ENCODE measurements around the gene UPF1.
"Not testable (repeated sequence)": the region's sequence is repeated elsewhere in the genome, so short reads cannot be mapped to it uniquely, and the experiment has no call there.

Gene UPF1

DNA sequence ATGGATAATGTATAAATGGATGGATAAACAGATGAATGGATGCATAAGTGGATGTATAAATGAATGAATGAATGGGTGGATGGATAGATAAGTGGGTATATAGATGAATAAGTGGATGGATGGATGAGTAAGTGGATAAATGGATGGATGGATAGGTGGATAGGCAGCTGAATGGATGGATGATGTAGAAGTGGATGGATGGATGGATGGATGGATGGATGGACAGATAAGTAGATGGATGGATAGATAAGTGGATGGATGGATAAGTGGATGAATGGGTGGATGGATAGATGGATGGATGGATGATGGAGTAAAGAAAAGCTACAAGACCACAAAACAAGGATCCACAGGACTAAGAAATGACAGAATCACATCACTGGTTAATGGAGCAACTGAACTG is 31.7 kb upstream of the UPF1 start:
- no peak for DNase-seq

DNA sequence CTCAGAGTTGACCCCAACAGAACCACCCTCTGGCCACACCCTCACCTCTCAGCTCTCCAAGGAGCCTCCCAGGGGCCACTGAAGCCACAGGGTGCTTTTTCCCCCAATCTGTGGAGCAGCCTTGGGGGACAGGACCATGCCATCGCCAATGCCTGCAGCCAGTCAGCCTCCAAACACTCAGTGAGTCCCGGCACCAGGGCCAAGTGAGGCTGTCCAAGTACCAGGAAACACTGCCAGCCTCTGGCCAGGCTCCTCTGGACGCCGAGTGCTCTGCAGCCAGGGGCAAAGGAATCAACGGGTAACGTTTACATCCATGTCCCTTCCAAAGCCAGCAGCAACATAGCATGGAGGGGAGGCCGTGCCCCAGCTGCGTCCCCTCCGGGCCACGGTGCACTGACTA is 31.1 kb upstream of the UPF1 start:
- no peak for DNase-seq

DNA sequence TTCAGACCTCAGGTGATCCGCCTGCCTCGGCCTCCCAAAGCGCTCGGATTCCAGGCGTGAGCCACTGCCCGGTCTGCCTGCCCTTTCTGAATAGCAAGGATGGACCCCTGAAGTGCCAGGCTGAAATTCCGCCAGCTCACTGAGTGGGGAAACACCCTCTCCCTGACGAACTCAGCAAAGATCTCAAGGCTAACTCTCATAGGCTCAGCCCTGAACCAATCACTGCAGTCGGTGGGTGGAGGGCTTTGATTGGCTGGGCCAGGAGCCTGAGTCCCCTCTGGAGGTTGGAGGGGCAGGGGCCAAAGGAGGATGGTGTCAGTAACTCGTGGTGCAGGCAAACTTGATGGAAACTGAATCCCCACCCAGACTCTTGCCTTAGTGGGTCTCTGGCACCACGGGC is 29.4 kb upstream of the UPF1 start:
- DNase-seq, result no peak

DNA sequence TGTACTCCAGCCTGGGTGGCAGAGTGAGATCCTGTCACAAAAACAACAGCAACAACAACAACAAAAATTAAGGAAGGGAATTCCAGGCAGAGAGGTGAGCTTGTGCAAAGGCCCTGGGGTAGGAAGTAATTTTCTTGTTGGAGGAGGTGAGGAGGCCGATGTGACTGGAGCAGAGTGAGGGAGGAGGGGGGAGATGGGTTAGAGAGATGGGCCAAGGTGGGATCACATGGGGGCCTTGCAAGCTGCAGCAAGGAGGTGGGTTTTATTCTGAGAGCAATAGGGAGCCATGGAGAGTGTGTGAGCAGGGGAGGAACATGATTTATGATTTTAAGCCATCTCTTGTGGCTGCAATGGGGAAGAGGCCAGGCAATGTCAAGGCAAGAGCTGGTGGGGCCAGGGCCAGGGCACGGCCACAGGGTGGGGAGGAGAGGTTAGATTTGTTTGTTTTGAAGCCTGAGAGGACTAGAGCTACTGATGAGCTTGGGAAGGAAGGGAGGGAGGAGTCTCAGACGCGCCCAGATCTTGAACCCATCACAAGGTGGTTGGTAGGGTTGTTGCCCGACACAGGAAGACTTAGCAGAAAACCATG is 28.1 kb upstream of the UPF1 start:
- DNase-seq, result no peak

DNA sequence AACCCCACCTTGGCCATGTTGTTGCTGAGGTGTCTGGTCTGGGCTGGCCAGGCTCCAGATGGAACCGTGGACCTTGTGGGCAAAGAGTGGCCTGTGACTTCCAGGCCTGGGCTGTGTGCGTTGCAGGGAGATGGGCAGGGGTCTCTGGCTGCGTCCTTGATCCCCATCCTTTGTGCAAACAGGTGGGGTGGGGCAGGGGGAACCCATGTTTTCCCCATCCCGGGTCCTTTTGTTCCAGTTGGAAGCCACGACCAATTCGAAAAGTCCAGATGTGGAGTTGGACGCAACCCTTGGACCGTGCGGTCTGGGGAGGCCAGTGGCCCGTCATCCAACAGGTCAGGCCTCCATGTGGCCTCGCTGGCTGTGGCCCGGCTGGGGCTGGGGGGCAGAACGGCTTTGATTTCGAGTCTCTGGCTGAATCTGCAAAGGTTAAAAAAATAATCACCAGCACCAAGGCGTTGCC is 27.6 kb upstream of the UPF1 start:
- no peak for DNase-seq

DNA sequence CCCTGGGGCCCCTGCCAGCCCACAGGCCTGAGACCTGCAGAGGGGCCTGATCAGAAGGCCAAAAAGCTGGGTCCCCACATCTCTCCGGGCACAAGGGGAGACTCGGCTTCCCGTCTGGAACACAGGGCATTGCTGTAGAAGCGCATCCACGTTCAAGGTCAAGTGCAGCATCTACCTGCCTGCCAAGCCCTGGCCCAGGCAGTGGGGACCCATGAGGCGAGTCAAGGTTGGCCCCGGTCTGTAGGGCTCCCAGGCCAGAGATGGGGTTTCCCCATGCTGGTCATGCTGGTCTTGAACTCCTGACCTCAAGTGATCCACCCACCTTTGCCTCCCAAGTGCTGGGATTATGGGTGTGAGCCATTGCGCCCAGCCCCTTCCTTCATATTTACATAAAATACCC is 27.1 kb upstream of the UPF1 start:
- DNase-seq, result no peak

DNA sequence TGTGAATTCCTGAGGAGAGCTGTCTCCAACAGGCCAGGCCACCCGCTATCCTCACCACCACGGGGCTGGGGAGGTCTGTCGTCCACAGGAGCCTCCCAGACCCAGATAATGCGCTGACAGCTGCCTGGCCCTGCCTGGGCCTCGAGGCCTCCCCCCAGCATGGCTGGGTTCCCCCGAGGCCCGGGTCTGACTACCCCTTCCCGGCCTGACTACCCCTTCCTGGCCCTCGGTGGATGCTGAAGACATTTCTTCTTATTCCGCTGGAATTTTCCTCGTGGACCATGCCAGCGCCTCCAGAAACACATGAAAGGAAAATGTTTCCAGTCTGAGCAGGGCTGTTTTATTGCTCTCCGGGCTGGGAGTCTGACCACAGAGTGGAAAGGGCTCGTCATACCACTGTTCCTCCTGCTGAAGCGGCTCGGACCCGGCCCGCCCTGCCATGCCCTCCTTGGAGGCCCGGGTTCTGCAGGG is 23.9 kb upstream of the UPF1 start:
- DNase-seq, result no peak

DNA sequence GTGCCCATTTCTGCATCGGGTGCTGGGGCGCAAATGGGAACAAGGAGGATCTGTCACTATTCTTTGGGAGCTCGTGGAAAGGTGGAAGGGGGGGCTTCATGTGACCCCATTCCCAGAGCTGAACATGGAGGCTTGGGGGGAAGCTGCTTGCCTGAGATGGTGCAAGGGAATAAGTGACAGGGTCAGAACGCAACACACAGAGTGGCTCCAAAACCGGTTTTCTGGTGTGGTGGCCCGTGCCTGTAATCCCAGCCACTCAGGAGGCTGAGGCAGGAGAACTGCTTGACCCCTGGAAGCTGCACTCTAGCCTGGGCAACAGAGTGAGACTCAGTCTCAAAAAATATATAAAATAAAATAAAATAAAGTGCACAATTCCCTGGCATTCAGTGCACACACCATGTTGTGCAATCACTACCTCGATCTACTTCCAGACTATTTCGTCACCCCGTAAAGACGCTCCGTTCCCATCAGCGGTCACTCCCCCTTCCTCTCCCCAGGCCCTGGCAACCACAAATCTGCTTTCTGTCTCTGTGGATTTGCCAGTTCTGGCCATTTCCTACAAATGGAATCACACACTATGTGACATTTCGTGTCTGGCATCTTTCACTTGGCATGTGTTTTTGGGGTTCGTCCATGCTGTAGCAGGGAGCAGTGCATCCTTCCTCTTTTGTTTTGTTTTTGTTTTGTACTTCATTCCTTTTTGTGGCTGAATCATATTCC is 22.4 kb upstream of the UPF1 start:
- peak; percentile 73 for DNase-seq

DNA sequence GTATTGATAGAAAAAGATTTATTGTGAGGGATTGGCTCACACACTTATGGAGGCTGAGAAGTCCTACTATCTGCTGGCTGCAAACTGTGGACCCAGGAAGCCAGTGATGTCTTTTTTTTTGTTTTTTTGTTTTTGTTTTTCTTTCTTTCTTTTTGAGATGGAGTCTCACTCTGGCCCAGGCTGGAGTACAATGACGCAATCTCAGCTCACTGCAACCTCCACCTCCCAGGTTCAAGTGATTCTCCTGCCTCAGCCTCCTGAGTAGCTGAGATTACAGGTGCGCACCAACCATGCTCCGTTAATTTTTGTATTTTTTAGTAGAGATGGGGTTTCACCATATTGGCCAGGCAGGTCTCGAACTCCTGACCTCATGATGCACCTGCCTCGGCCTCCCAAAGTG is 20.1 kb upstream of the UPF1 start:
- not testable (repeated sequence) for DNase-seq

DNA sequence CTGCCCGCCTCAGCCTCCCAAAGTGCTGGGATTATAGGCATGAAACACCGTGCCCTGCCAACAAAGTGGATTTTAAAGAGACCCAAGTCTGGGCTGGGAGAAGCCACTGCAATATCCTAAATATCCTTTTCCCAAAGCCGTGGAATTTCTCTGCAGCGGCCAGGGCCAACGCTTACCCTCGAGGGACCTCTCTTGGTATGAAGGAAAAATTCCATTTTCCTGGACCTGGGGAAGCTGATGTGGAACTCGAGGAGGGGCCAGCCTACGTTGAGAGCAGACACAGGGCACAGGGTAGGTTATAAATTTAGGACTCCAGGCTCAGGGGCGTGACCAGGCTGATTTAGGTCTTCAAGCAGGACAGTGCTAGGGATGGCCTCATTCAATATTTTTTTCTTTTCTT is 17.7 kb upstream of the UPF1 start:
- no peak for DNase-seq

DNA sequence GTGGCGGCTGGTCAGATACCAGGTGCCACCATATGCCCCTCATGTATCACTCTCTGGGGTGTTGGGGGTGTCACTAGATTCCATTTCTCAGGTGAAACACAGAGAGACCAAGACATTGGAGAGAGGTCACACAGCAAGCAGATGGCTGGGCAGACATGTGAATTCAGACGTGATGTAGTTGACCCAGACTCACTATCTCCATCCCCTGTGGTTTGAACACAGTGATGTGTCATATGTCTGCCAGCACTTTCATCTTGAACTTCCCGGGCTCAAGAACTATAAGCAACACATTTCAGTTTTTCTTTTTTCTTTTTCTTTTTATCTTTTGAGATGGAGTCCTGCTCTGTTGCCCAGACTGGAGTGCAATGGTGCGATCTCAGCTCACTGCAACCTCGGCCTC is 16.1 kb upstream of the UPF1 start:
- no peak for DNase-seq

DNA sequence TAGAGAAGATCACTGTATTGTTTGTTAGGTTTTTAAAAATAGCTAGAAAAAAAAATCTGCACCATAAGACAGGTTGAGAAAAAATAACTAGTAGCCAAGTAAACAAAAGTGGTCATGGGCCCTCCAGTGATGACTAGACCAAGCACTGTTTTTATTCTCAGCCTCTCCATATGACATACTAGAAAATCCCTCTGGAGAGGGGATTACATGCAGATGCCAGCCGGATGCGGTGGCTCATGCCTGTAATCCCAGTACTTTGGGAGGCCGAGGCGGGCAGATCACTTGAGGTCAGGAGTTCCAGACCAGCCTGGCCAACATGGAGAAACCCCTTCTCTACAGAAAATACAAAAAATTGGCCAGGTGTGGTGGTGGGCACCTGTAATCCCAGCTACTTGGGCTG is 15.1 kb upstream of the UPF1 start:
- not testable (repeated sequence) for DNase-seq

DNA sequence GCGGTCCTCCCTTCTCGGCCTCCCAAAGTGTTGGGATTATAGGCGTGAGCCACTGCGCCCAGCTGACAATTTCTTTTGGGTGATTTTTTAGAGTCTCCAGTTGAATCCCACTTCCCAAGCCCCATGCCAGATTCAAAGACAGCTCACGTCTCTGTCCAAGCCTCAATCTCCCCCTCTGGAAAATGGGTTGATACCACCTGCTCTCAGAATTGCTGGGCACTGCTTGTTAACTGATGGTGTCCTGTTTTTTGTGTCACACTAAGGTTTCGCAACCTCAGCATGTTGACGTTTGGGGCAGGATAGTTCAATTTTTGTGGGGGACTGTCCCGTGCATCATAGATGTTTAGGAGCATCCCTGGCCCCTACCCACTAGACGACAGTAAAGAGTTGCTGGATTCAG is 14.2 kb upstream of the UPF1 start:
- no peak for DNase-seq

DNA sequence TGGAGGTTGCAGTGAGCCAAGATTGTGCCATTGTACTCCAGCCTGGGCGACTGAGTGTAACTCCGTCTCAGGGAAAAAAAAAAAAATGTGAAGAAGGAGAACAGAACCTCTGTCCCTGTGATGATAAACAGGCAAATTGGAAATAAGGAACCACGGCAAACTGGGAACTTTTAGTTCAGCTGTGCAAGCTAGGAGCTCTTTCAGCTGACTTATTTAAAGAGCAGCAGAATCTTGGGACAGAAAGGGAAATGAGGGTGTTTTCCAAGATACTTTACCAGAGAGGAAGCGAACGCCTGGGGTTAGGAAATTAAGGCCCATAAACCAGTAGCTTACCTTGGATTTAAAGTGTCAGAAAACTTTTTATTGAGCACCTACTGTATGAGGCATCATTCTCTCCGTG is 3.0 kb upstream of the UPF1 start:
- no peak for DNase-seq

DNA sequence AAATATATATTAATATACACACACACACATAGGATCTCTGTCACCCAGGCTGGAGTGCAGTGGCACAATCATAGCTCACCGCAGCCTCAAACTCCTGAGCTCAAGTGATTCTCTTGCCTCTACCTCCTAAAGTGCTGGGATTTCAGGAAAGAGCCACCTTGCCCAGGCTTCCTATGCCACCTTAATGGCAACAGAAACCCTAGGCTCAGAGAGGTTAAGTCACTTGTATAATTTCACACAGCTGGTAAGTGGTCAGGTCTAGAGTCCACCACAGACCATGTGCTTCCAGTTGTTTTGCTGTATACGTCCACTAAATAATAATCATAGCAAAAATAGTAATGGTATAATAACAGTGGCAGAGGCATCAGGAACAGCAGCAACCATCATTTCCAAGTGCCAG is 1.3 kb upstream of the UPF1 start:
- DNase-seq, result no peak

DNA sequence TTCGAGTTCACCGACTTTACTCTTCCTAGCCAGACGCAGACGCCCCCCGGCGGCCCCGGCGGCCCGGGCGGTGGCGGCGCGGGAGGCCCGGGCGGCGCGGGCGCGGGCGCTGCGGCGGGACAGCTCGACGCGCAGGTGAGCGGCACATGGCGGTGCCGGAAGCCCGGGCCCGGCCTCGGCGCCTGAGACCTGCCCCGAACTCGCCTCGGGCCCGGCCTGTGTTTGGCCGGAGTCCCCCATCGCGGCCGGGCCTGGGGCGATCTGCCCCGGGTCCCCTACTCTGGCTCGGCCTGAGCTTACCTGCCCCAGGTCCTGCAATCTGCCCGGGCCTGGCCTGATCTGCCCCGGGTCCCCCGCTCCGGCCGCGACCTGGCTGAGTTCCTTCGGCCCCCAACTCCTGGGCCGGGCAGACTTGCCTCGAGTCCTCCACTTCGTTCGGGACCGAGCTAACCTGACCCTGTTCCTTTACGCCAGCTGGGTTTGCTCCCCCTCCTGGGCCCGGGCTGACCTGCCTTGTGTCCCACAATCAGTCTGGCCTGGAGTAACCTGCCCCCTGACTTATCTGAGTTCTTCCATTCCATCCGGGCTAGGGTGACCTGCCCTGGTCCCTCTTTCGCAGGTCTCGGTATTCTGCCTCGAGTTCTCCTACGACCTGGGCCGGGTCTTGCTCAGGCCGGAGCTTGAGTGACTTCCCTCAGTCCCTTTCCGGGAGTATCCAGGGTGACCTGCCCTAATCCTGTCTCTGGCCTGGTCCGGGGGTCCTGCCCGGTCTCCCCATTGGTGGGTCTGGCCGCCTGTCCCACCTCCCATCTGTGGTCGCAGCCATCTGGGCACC is 764 bp downstream of the UPF1 start:
- peak; percentile 50 for DNase-seq

DNA sequence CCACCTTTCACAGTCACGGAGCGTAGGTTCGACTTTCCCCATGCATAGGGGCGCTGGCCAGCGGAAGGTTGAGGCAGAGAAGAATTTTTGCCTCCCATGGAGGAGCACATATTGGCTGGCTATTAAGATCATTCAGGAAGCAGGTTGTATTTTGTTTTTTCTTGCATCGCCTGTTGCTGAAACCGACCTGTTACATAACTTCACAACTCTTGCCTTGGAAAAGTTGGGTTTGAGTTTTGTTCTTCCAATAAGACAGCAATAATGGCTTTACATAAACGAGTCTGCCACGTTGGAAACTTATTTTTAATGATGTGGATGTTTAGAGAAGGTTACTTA is 1.4 kb downstream of the UPF1 start:
- DNase-seq, result no peak

DNA sequence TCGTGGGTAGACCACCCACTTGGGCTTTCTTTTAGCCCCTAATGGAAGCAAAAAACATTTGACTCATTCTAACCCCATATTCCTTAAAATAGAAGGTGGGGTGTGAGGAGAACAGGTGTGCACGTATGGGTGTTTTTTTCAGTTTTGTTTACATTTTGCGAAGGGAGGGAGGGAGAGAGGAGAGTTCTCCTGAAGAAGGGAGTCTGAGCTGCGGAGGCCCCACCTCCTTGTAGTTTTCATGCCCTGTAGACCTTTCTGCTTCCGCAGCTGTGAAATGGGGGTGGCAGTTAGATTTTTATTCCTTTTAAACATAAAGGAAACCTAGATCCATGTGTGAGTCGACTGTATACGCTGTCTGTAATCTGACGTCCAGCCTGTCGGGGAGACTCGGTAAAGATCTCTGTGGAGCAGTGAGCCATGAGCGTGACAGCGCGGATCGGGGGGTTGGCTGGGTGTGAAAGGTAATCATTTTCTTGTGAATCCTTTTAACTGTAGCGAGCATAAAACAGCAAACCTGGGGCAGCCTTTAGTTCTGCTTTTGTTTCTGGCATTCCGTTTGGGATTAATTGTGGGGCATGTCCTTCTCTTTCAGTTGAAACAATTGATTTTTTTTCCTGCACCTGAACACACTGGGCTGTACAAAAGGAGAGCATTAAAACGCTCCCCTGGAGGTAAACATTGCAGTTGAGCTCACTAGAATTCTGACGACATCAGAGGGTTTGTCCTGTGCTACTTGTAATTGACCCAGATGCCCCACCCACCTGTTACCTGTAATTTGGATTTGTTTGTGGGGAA is 2.3 kb downstream of the UPF1 start:
- DNase-seq, result no peak

DNA sequence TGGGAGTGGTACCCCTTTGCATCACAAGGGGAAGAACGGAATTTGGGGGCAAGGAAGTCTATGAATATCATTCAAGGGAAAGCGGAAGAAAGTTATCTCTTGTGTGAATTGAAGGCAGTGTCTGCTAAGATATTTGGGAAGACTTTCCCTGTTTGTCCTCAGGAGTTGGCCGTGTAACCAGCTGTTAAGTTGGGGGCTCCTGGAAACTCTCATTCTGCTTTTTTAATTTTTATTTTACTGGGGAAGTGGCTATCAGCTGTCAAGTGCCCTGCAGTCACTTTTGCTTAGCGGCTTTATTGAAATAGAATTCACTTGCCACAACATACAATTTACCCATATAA is 2.9 kb downstream of the UPF1 start:
- no peak for DNase-seq

DNA sequence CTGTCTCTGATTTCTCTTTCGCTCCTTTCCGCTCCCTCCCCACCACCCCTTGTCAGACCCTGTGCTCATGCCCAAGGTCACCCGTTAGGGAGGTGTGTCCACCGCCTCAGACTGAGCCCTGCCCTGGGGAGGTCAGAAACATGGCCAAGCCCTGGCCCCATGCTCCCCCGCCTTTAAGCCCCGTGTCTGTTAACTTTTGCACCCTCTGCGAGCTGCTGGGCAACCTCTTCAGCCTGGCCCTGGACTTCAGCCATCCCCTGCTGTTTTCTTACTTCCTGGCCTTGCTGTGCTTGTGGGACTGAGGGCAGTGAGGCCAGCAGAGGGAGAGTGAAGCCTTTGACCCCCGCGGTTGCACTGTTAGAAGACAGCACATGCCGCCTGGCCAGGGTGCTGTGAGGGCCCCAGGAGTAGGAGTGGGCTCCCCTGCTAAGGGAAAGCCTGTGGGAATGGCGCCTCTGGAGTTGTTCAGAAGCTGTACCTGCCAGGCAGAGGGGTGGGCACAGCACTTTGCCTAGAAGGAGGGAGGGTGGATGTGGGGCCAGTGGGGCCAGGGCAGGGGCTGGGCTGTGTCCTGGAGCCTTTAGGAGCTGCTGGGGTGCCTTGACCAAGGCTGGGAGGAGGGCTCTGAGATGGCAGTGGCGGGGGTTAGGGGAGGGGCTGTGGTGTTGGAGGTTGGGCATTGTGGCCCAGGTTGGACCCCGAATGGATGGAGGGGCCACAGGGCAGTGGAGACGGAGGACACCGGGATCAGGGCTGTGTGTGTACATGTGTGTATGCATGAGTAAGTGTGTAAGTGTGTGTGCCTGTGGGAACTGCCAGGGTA is 7.9 kb downstream of the UPF1 start:
- DNase-seq, result no peak

DNA sequence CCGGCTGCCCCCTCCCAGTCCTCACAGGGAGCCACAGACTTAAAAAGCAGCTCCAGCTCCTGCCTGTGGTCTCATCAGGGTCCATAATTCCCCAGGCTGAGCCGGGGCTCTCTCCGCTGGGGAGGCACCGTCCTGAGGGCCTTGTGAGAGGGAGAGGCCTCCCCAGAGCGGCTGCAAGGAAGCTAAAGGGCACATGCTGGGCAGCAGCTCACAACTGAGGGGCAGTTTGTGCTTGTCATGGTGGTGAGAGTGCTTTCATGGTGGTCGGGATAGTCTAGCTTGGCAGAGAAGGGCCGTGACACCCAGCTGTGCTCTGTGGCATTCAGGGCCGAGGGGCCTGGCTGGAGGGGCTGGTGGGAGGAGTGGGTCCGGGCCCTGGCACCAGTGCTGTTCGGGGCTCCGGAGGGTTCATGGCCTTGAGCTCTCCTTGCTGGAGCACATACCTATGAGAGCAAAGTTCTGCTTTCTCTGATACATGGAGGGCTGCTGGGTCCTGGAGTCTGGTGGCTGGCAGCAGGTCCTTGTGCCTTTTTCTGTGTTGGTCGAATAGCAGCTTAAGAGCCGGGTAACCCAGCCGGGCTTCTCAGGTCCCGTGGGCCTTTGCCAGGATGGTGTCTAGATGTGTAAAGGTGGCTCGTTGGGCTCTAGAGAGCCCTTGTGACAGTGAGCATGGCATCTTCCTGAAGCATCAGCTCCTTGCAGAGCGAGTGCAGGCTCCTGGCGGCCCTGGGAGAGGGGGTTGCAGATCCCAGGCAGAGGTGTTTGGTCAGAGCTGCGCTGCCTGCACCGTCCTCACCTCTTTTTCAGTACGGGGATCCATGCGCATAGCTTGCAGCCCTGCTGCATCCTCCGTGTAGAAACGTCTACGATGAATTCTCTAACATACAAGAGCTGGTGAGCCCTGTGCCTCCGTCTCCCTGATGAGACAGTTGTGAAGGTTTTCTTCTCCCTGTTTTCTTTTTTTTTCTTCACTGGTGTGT is 8.8 kb downstream of the UPF1 start:
- no peak for DNase-seq
